Activated CD4-positive, alpha-beta T cell treated with anti-CD3 and anti-CD28 coated beads, Interleukin-2, amount 50 U/mL, for 4 hours (primary cell): Measurements from ENCODE around the gene TMEM131L.
"Not testable (repeated sequence)": the region's sequence is repeated elsewhere in the genome, so short reads cannot be mapped to it uniquely, and the experiment has no call there.

Experiments used
- DNase-seq, 2 experiments: peaks; one replicate each; pipeline ENCODE4 v3.0.0-alpha.2; 2020

Gene TMEM131L

GRCh38 chr4:153506341-153507309 lies 40.5 kb downstream of the TMEM131L start:
- DNase-seq = no peak

GRCh38 chr4:153507310-153508073 lies 41.3 kb downstream of the TMEM131L start:
- DNase-seq = no peak

GRCh38 chr4:153509212-153509611 lies 43.1 kb downstream of the TMEM131L start:
- not testable (repeated sequence) for DNase-seq

GRCh38 chr4:153509724-153510123 lies 43.6 kb downstream of the TMEM131L start:
- no peak for DNase-seq

GRCh38 chr4:153510252-153511001 lies 44.3 kb downstream of the TMEM131L start:
- DNase-seq = no peak

- DNase-seq = no peak
These were observed 44.9 kb downstream of the TMEM131L start for GRCh38 chr4:153511104-153511503.

- no peak for DNase-seq
These were observed 46.1 kb downstream of the TMEM131L start for GRCh38 chr4:153512162-153512852.

GRCh38 chr4:153512952-153513500 lies 46.9 kb downstream of the TMEM131L start:
- no peak for DNase-seq

GRCh38 chr4:153513596-153513995 lies 47.4 kb downstream of the TMEM131L start:
- DNase-seq = no peak

- no peak for DNase-seq
These were observed 47.9 kb downstream of the TMEM131L start for GRCh38 chr4:153514001-153514526.

- no peak for DNase-seq
These were observed 48.7 kb downstream of the TMEM131L start for GRCh38 chr4:153514688-153515426.

- no peak for DNase-seq
These were observed 51.0 kb downstream of the TMEM131L start for GRCh38 chr4:153517159-153517558.

- no peak for DNase-seq
These were observed 51.8 kb downstream of the TMEM131L start for GRCh38 chr4:153518001-153518400.

GRCh38 chr4:153518637-153519389 lies 52.7 kb downstream of the TMEM131L start:
- no peak for DNase-seq

GRCh38 chr4:153519687-153520086 lies 53.5 kb downstream of the TMEM131L start:
- DNase-seq = no peak

- no peak for DNase-seq
These were observed 54.1 kb downstream of the TMEM131L start for GRCh38 chr4:153520227-153520626.

- no peak for DNase-seq
These were observed 54.7 kb downstream of the TMEM131L start for GRCh38 chr4:153520801-153521329.

GRCh38 chr4:153521478-153521877 lies 55.3 kb downstream of the TMEM131L start:
- DNase-seq = no peak

- peak; percentile 34 to 35 for DNase-seq
These were observed 56.0 kb downstream of the TMEM131L start for GRCh38 chr4:153521999-153522801.
